Activated naive CD4-positive, alpha-beta T cell treated with anti-CD3 and anti-CD28 coated beads for 36 hours (primary cell): ENCODE results near the gene CDKN2AIPNL. TPM values are rescaled to one million over a fixed set of nuclear protein-coding genes. Genes with fewer than 3 reads are reported as not detected.

Source experiments
- CTCF ChIA-PET: fragments of 350-600 bp; sonication (Branson Sonifier 250); formaldehyde crosslinking; loops from one replicate; lab custom pipeline; 2021; ENCODE audit warnings: antibody characterized with exemption; lab: Charles Lee
- DNase-seq: peaks from one replicate; pipeline ENCODE4 v3.0.0-alpha.2; 2020
- H3K27ac Mint-ChIP-seq: one replicate; pipeline ENCODE4 v1.8.0; 2021; ENCODE audit warnings: mild to moderate bottlenecking, mixed read lengths
- H3K27me3 Mint-ChIP-seq: one replicate; pipeline ENCODE4 v1.8.0; 2021; ENCODE audit warnings: low read depth, mixed read lengths
- H3K36me3 Mint-ChIP-seq: one replicate; pipeline ENCODE4 v1.8.0; 2021; ENCODE audit warnings: low read depth, mixed read lengths
- H3K4me1 Mint-ChIP-seq: one replicate; pipeline ENCODE4 v1.8.0; 2021; ENCODE audit warnings: low read depth, mixed read lengths
- H3K4me3 Mint-ChIP-seq: one replicate; pipeline ENCODE4 v1.8.0; 2021; ENCODE audit warnings: mild to moderate bottlenecking, moderate library complexity, mixed read lengths
- H3K9me3 Mint-ChIP-seq: one replicate; pipeline ENCODE4 v1.8.0; 2021; ENCODE audit warnings: mixed read lengths
- intact Hi-C: fragments of 100-400 bp; cut with micrococcal nuclease; formaldehyde crosslinking; loops from one replicate; pipeline ENCODE4 v1.15.1; 2023
- total RNA-seq, 2 experiments: library from RNA; stranded (reverse); gene quantifications; one replicate each; pipeline ENCODE4 v1.2.3, GENCODE V29; 2021

The CDKN2AIPNL gene
- total RNA-seq, 2 experiments from 2014 or later, result 31.1 to 31.5 TPM

DNA sequence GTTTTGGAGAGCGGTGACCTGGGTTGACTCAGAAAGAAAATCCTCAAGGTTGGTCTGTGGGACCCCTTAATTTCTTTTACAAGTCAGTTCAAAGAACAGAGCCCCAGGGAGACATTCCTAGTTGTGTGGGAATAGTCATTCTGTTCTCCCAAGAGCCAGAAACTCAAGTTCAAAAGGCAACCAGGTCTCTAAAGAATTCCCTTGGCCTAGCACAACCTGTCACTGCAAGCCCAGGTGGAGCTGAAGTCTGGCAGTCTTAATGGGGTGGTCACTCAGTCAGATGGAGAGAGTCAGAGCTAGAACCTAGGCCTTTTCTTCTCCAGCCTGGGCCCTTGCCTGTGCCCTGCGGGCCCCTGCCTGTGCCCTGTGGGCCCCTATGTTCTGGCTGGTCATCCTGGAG is 37.5 kb upstream of the CDKN2AIPNL start:
- intact Hi-C loops, result no loop called here
- Mint-ChIP-seq H3K4me1 (no peaks in the 10 kb centered on the region), H3K36me3 (no peaks in the 10 kb centered on the region), H3K27ac (no peak overlapping the region), H3K27me3 (no peaks in the 10 kb centered on the region), H3K9me3 (no peaks in the 10 kb centered on the region), H3K4me3 (no peak overlapping the region)
- CTCF ChIA-PET, result interaction anchor here (1.1 kb wide), 1 partner anchor 85 kb away, joined by 3 read pairs; no protein-coding TSS in a partner anchor
- no peak for DNase-seq

- H3K36me3 Mint-ChIP-seq, result no peaks in the 10 kb centered on the region
- CTCF ChIA-PET, result interaction anchor here (2.1 kb wide), 1 partner anchor 139 kb away, joined by 7 read pairs; no protein-coding TSS in a partner anchor
- H3K4me3 Mint-ChIP-seq, result no peak overlapping the region
- H3K4me1 Mint-ChIP-seq, result no peaks in the 10 kb centered on the region
- no peak for DNase-seq
- no peak overlapping the region for H3K27ac Mint-ChIP-seq
- H3K9me3 Mint-ChIP-seq, result no peaks in the 10 kb centered on the region
- intact Hi-C loops, result no loop called here
- no peaks in the 10 kb centered on the region for H3K27me3 Mint-ChIP-seq
These were observed 36.3 kb upstream of the CDKN2AIPNL start for GRCh38 chr5:134447815-134448520.

GRCh38 chr5:134446938-134447337 is 35.3 kb upstream of the CDKN2AIPNL start:
- Mint-ChIP-seq H3K36me3 (no peaks in the 10 kb centered on the region), H3K27me3 (no peaks in the 10 kb centered on the region), H3K4me3 (no peak overlapping the region), H3K4me1 (no peaks in the 10 kb centered on the region), H3K27ac (no peak overlapping the region), H3K9me3 (no peaks in the 10 kb centered on the region)
- DNase-seq, result no peak
- CTCF ChIA-PET, result interaction anchor here (2.1 kb wide), 1 partner anchor 140 kb away, joined by 7 read pairs; no protein-coding TSS in a partner anchor
- intact Hi-C loops, result no loop called here

DNA sequence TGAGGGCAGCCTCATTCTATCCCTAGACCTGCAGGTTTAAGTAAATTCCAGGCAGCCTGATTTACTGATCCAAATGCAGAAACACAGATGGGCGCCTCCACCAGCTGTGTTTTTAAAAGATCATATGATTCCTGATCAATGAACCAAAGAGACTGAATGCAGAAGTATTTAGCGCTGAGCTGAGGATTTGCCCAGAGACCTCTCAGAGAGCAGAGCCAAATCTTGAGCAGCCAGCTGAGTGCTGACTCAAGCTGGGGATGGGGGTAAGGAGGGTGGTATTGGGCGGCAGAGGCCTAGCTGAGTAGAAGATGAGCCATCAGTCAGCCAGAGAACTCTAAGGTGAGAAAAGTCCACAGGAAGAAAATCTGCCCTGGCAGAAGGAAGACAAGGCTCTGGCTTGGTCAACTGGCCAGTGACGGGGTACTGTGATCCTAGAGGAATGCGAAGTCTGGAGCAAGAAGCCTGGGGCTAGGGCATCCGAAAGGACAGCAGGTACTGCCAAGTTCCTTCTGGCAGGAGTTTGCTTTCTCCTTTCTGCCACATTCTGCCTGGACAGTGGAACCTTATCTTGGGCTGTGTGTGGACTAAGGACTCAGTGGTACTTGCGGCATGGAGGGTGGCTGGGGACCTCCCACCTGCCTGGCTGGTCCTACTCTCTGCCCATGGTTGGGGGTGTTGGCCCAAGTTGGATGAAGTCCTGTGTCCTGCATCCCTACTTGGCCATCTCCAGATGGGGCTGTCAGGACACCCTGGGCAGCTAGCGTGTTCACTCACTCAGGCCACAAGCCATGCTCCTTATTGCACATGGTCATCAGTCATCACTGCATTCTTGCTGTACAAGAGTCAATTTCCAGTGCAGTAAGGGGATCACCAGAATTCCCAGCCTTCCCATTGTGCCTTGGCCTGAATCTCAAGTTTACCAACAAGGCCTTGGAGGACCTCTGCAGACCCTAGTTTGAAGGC is 34.5 kb upstream of the CDKN2AIPNL start:
- intact Hi-C loops, result no loop called here
- no peaks in the 10 kb centered on the region for H3K4me1 Mint-ChIP-seq
- no peaks in the 10 kb centered on the region for H3K27me3 Mint-ChIP-seq
- CTCF ChIA-PET, result no interaction called here
- DNase-seq, result no peak
- no peaks in the 10 kb centered on the region for H3K36me3 Mint-ChIP-seq
- H3K9me3 Mint-ChIP-seq, result no peaks in the 10 kb centered on the region
- no peak overlapping the region for H3K4me3 Mint-ChIP-seq
- H3K27ac Mint-ChIP-seq, result no peak overlapping the region

DNA sequence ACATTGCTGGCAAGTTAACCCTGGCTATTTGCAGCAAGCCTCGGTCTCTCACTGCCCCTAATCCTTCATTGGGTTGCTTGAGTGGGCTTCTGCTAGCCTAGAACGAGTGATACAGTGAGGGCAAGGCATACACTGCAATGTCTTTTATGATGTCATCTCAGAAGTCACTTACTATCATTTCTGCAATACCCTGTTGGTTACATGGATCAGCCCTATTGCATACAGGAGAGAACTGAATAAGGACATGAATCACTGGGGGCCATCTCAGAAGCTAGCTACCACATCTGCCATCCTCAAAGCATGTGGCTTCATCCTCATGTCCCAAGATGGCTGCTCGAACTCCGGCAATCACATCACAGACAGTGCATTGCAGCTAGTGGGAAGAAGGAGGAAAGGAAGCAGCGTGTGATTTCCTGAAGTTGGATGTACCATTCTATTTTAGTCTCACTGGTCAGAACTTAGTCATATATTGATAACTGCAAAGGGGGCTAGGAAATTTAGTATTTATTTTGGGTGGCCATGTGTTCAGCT is 33.3 kb upstream of the CDKN2AIPNL start:
- no peak overlapping the region for H3K4me3 Mint-ChIP-seq
- intact Hi-C loops, result no loop called here
- DNase-seq, result no peak
- H3K27me3 Mint-ChIP-seq, result no peaks in the 10 kb centered on the region
- H3K36me3 Mint-ChIP-seq, result no peaks in the 10 kb centered on the region
- CTCF ChIA-PET, result no interaction called here
- H3K4me1 Mint-ChIP-seq, result no peaks in the 10 kb centered on the region
- no peak overlapping the region for H3K27ac Mint-ChIP-seq
- no peaks in the 10 kb centered on the region for H3K9me3 Mint-ChIP-seq

DNA sequence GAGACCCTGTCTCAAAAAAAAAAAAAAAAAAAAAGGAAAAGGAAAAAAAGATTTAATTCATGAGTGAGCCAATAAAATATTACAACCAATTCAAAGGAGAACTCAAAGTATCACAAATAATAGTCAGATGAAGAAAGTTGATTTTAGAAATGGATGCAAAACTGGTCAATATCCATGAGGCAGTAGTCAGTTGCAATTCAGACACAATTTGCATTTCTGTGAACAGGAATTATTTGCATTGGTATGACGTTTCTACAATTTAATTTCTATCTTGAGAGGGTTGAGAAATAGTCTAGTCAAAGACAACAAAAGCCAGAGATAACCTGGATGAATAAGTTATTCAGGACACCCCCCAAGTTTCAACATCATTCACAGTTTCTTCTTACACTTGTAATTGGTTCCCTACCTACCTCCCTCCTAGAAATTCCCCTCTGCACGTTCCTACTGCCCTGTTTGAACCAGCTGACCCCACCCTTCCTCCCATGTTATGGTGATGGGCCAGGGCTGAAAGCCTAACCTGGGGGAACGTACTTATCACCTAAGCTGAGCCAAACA is 28.6 kb upstream of the CDKN2AIPNL start:
- Mint-ChIP-seq H3K36me3 (no peaks in the 10 kb centered on the region), H3K27ac (no peak overlapping the region), H3K27me3 (no peaks in the 10 kb centered on the region), H3K9me3 (no peaks in the 10 kb centered on the region), H3K4me3 (no peak overlapping the region), H3K4me1 (peaks cover 17% of the 10 kb centered on the region)
- no peak for DNase-seq
- CTCF ChIA-PET, result no interaction called here
- intact Hi-C loops, result no loop called here

GRCh38 chr5:134439210-134439654 is 27.6 kb upstream of the CDKN2AIPNL start:
- Mint-ChIP-seq H3K27ac (no peak overlapping the region), H3K27me3 (no peaks in the 10 kb centered on the region), H3K4me1 (peaks cover 20% of the 10 kb centered on the region), H3K9me3 (no peaks in the 10 kb centered on the region), H3K36me3 (no peaks in the 10 kb centered on the region), H3K4me3 (no peak overlapping the region)
- CTCF ChIA-PET, result no interaction called here
- intact Hi-C loops, result no loop called here
- DNase-seq, result no peak

DNA sequence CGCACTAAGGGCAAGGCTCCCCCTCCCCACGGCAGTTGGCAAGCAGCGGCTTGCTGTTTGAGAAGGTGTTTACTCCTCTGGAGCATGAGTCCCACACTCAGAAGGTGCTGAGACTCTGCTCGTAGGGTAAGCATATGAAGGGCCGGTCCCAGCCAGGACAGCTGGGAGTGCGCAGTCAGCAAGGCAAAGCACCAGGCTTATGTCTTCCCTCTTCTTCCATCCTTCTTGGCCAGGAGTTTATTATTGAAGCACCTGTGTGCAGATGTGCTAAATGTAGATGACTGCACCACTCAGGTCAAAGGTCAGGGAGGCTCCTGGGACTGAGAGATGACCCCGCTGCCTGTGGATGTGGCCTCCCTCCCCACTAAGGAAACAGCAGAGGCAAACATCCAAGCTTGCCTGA is 27.0 kb upstream of the CDKN2AIPNL start:
- H3K27me3 Mint-ChIP-seq, result no peaks in the 10 kb centered on the region
- H3K4me1 Mint-ChIP-seq, result peaks cover 20% of the 10 kb centered on the region
- no peaks in the 10 kb centered on the region for H3K36me3 Mint-ChIP-seq
- no peaks in the 10 kb centered on the region for H3K9me3 Mint-ChIP-seq
- H3K27ac Mint-ChIP-seq, result no peak overlapping the region
- intact Hi-C loops, result no loop called here
- CTCF ChIA-PET, result no interaction called here
- H3K4me3 Mint-ChIP-seq, result no peak overlapping the region
- DNase-seq, result no peak

DNA sequence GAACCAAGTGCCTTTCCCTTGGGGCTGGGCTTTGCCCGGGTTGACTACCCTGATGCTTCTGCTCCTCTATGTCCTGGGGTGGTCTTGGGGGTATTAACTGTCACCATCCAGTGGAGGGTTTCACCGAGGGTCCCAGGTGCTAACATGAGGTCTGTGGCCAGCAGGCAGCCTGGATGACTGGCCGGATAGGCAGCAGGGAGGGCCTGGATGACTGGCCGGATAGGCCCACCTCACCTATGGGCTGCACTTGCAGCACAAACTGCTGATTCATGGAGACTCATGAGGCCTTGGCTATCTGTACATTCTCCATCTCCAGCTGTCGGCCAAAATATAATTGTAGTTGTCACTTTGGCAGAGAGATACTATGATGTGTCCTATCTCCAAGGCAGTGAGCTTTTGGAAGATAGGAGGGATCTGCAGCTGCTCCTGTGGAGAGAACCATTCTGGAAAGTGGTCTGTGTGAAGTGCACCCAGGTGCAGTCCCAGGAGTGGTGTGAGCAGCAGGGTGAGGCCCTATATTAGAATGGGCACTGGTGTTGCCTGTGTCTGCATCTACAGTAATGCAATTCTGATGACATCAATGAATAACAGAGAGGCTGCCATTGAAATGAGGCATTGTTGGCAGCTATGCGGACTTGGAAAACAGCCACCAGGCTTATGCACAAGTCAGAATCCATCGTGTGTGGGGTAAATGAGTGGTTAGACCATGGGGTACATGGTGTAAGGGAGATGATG is 26.3 kb upstream of the CDKN2AIPNL start:
- no peak for DNase-seq
- Mint-ChIP-seq H3K9me3 (no peaks in the 10 kb centered on the region), H3K27me3 (no peaks in the 10 kb centered on the region), H3K27ac (no peak overlapping the region), H3K36me3 (no peaks in the 10 kb centered on the region), H3K4me3 (no peak overlapping the region), H3K4me1 (peaks cover 20% of the 10 kb centered on the region)
- intact Hi-C loops, result loop anchor here (2.0 kb wide), 2 partner anchors 25 to 27 kb away; no protein-coding TSS in a partner anchor
- CTCF ChIA-PET, result interaction anchor here (0.6 kb wide), 1 partner anchor 197 kb away, joined by 3 read pairs; no protein-coding TSS in a partner anchor

- CTCF ChIA-PET, result interaction anchor here (0.6 to 1.4 kb wide), 4 partner anchors 25 to 197 kb away, joined by 3 to 6 read pairs (median 4); no protein-coding TSS in a partner anchor
- no peak overlapping the region for H3K4me3 Mint-ChIP-seq
- no peak for DNase-seq
- H3K36me3 Mint-ChIP-seq, result no peaks in the 10 kb centered on the region
- no peaks in the 10 kb centered on the region for H3K9me3 Mint-ChIP-seq
- H3K4me1 Mint-ChIP-seq, result peaks cover 26% of the 10 kb centered on the region
- no peak overlapping the region for H3K27ac Mint-ChIP-seq
- intact Hi-C loops, result loop anchor here (2.0 kb wide), 2 partner anchors 25 to 27 kb away; no protein-coding TSS in a partner anchor
- H3K27me3 Mint-ChIP-seq, result no peaks in the 10 kb centered on the region
These were observed 25.7 kb upstream of the CDKN2AIPNL start for GRCh38 chr5:134437340-134437846.
